ENCODE data around the gene CHAD. TPM values are rescaled to one million over a fixed set of nuclear protein-coding genes. Genes with fewer than 3 reads are reported as not detected.

CHAD gene
- total RNA-seq, 1 experiment from 2014 or later: 0.57 TPM

- H3K27ac Mint-ChIP-seq: no peak overlapping the region
- no CpG with 5 or more reads among the region's 7 CpGs for WGBS (ENCODE audit: extremely low coverage, insufficient read length, low lambda C conversion rate)
- Histone ChIP-seq H4K8ac (replicated peaks; ENCODE audit: insufficient read length, low read depth, low read length) (no peak overlapping the region), H3K23ac (ENCODE audit: insufficient read length, low read depth, low read length) (no peak overlapping the region), H3K9me3 (ENCODE audit: control insufficient read depth, low read depth, low read length) (no peaks in the 10 kb centered on the region), H2BK15ac (ENCODE audit: low read depth, low read length) (no peak overlapping the region), H3K14ac (ENCODE audit: insufficient read depth, low read length) (no peak overlapping the region), H3K23me2 (ENCODE audit: insufficient read length, low read depth, low read length, poor library complexity, severe bottlenecking) (no peaks in the 10 kb centered on the region), H3K79me1 (ENCODE audit: insufficient read depth, low read depth, low read length, poor library complexity, severe bottlenecking) (no peaks in the 10 kb centered on the region), H3K4me1 (ENCODE audit: insufficient read depth, low read length) (no peaks in the 10 kb centered on the region), H4K20me1 (ENCODE audit: control insufficient read depth, insufficient read depth, insufficient read length) (no peaks in the 10 kb centered on the region), H2BK20ac (ENCODE audit: low read depth, low read length, poor library complexity, severe bottlenecking) (no peak overlapping the region), H3K4ac (ENCODE audit: low read depth, low read length) (no peak overlapping the region), H4K5ac (ENCODE audit: insufficient read length, low read depth, low read length) (no peak overlapping the region), H3K9ac (ENCODE audit: extremely low read depth, insufficient read length, low read length) (no peak overlapping the region), H2BK120ac (ENCODE audit: low read depth, low read length, poor library complexity, severe bottlenecking) (no peak overlapping the region), H3K27ac (ENCODE audit: insufficient read length, low read depth, low read length) (no peak overlapping the region), H3K18ac (ENCODE audit: insufficient read length, low read depth, low read length) (no peak overlapping the region), H2AFZ (ENCODE audit: low read length) (no peak overlapping the region), H2BK12ac (ENCODE audit: insufficient read length, low read depth, low read length) (no peak overlapping the region), H4K91ac (ENCODE audit: insufficient read length, low read depth, low read length) (no peak overlapping the region), H2AK5ac (ENCODE audit: insufficient read length, low read length) (no peak overlapping the region), H3K79me2 (ENCODE audit: insufficient read depth, low read length) (no peaks in the 10 kb centered on the region), H3T11ph (ENCODE audit: low read length) (no peak overlapping the region), H3K4me2 (ENCODE audit: insufficient read depth, insufficient read length, low read length) (no peak overlapping the region), H3K56ac (ENCODE audit: insufficient read length, low read depth, low read length) (no peak overlapping the region), H2BK5ac (ENCODE audit: insufficient read length, low read length) (no peak overlapping the region), H3K27me3 (ENCODE audit: insufficient read depth, low read length) (no peaks in the 10 kb centered on the region)
- H3K9me3 Mint-ChIP-seq: no peaks in the 10 kb centered on the region
- no peak overlapping the region for H3K4me3 Mint-ChIP-seq
- no peak for DNase-seq
- no peak for TF ChIP-seq CTCF (conservative IDR thresholded peaks at IDR 0.05)
- H3K27me3 Mint-ChIP-seq (ENCODE audit: low read depth): no peaks in the 10 kb centered on the region; the same call in 1 of the 2 replicates
- H3K4me1 Mint-ChIP-seq: peaks cover 5 to 6% of the 10 kb centered on the region in 2 experiments
- no peaks in the 10 kb centered on the region for H3K36me3 Mint-ChIP-seq (ENCODE audit: insufficient read depth in 1 of 3, low read depth in 3 of 3)
Measured at GRCh38 chr17:50447870-50448595, 20.6 kb downstream of the CHAD start.

Measured in H9 (cell line).